HL-60/S4 (cell line): ENCODE results near the gene OR4P4.

Source experiments
- in situ Hi-C: fragments of 300-500 bp; cut with MboI; formaldehyde crosslinking; loops from 2 replicates; pipeline ENCODE4 v1.14.3; 2022; ENCODE audit warnings: low sequenced_read_pairs

The OR4P4 gene

GRCh38 chr11:55634813-55635212 lies at the start of gene OR4P4:
Gene OR4P4, plus strand, starts transcription at chr11:55635113.
- in situ Hi-C loops = no loop called here

GRCh38 chr11:55607545-55607944 lies 27.4 kb upstream of the OR4P4 start, which contains the start of gene OR4C11:
Gene OR4C11, minus strand, starts transcription at chr11:55607645. Its CDS starts 3,272 bp downstream, at chr11:55604373.
- in situ Hi-C loops = no loop called here

GRCh38 chr11:55624531-55624930 lies 10.4 kb upstream of the OR4P4 start:
- in situ Hi-C loops = no loop called here

- in situ Hi-C loops = no loop called here
Measured at GRCh38 chr11:55648027-55648426, 13.1 kb downstream of the OR4P4 start, which contains the start of gene OR4S2. Gene OR4S2, plus strand, starts transcription at chr11:55648327. Its CDS starts 2,577 bp downstream, at chr11:55650904.

GRCh38 chr11:55652560-55652959 lies 17.6 kb downstream of the OR4P4 start:
- in situ Hi-C loops = loop anchor here (25.0 kb wide), 1 partner anchor 240 kb away; no protein-coding TSS in a partner anchor

- in situ Hi-C loops = loop anchor here (25.0 kb wide), 1 partner anchor 243 kb away; no protein-coding TSS in a partner anchor
Measured at GRCh38 chr11:55655096-55655495, 20.2 kb downstream of the OR4P4 start.

GRCh38 chr11:55658031-55658573 lies 23.2 kb downstream of the OR4P4 start:
- in situ Hi-C loops = loop anchor here (25.0 kb wide), 1 partner anchor 246 kb away; no protein-coding TSS in a partner anchor

- in situ Hi-C loops = loop anchor here (25.0 kb wide), 1 partner anchor 246 kb away; no protein-coding TSS in a partner anchor
Measured at GRCh38 chr11:55658608-55659007, 23.7 kb downstream of the OR4P4 start.

- in situ Hi-C loops = loop anchor here (25.0 kb wide), 1 partner anchor 250 kb away; no protein-coding TSS in a partner anchor
Measured at GRCh38 chr11:55661901-55662300, 27.0 kb downstream of the OR4P4 start, which contains the start of gene OR4C6. Gene OR4C6, plus strand, starts transcription at chr11:55662201. Its CDS starts 2,966 bp downstream, at chr11:55665167.

GRCh38 chr11:55669376-55669775 lies 34.5 kb downstream of the OR4P4 start:
- in situ Hi-C loops = loop anchor here (25.0 kb wide), 1 partner anchor 257 kb away; no protein-coding TSS in a partner anchor

GRCh38 chr11:55673860-55674259 lies 38.9 kb downstream of the OR4P4 start:
- in situ Hi-C loops = loop anchor here (25.0 kb wide), 1 partner anchor 262 kb away; no protein-coding TSS in a partner anchor
